GM19043 (cell line): ENCODE results near the gene HSPB9.
"Not testable (repeated sequence)": the region's sequence is repeated elsewhere in the genome, so short reads cannot be mapped to it uniquely, and the experiment has no call there.

ENCODE experiments used
- ATAC-seq: cut with Tn5 transposase; IDR thresholded peaks from one replicate; pipeline ENCODE4 v1.9.1; 2021; ENCODE audit warnings: low read depth; ENCODE audit not compliant: unreplicated experiment

HSPB9 gene

DNA sequence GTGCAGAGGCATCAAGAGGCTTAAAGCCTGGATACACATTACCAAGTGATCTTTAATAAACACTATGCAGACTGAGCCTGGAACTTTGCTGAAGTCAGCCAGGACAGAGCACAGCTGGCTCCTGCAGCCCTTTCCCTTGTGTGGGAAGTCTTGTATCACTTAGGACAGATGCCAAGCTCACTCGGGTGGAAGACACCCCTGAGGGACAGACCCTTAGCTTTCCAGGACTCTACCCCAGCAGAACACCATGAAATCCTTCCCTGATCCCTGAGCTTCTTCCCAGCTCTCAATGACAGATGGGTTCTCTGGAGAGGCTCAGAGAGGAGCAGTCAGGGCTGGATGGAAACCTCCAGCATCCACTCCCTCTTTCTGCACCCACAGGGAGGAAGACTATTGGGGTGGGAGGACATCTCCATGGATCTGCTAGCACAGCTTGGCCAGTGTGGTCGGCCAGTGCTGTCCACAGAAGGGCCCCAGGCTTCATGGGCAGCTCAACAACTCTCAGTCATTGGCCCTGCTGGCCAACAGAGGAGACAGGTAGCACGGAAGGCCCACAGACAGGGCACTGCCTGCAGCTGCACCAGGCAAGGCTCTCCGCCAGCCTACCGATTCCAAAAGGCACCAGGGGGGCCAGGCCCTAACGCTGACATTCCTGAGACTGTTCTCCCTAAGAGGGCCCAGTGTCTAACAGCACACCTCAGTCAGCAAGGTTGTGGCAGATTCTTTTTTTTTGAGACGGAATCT lies 16.3 kb downstream of the HSPB9 start:
- no peak for ATAC-seq

DNA sequence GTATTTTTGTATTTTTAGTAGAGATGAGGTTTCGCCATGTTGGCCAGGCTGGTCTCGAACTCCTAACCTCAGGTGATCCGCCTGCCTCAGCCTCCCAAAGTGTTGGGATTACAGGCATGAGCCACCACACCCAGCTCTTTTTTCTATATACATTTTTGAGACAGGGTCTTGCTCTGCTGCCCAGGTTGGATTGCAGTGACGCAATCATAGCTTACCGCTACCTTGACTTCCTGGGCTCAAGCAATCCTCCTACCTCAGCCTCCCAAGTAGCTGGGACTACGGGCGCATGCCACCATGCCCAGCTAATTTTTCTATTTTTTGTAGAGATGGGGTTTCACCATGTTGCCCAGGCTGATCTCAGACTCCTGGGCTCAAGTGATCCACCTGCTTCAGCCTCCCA lies 18.1 kb downstream of the HSPB9 start:
- ATAC-seq = not testable (repeated sequence)

DNA sequence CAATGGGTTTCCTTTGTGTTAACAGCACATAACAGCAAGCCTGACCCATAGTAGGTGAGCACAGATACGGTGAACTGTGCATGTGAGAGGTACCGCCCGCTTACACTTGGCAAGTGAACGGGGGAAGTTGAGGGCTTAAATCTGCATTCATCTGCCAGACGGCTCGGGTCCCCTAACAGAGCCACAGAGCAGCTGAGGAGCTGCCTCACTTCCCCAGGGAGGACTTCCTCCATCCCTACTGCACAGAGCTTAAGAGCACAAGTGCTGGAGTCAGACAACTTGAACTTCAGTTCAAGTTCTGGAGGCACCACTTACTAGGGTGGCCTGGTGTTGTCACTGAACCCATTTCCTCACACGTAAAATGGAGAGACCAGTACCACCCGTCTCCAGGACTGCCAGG lies 18.8 kb downstream of the HSPB9 start:
- ATAC-seq = no peak

DNA sequence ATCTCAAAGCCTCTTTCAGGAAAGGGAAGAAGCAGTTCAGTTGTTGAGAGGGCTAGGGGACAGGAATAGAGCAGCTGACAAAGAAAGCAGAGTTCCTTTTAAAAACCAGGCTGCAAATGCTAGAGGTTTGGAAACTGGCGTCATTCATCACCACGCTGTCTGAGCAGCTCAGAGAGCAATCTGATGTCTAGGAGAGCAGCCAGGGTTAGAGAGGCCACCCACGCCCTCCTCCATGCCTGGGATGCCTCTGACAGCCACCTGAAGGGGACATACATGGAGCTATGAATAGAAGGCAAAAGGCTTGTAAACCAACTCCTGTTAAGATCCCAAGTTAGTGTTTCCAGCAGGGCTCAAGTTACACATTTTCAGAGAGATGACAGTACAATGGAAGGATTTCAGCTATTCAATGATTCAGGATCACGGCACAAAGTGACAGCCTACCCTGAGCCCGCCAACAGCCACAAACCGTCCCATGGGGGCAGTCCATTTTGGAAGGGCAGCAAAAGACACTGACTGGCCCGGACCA lies 19.8 kb downstream of the HSPB9 start:
- ATAC-seq = no peak

DNA sequence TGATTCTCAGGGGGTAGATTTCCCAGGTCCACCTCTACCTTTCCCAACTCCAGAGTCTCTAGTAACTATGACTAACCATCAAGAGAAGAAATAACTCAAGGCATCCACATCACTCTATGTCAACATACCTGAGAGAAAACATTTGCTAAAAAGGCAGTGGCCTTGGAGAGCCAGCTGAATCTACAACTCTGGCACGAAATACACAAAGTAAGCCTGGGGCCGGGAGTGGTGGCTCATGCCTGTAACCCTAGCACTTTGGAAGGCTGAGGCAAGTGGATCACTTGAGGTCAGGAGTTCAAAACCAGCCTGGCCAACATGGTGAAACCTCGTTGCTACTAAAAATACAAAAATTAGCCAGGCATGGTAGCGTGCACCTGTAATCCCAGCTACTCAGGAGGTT lies 20.5 kb downstream of the HSPB9 start:
- ATAC-seq = not testable (repeated sequence)

DNA sequence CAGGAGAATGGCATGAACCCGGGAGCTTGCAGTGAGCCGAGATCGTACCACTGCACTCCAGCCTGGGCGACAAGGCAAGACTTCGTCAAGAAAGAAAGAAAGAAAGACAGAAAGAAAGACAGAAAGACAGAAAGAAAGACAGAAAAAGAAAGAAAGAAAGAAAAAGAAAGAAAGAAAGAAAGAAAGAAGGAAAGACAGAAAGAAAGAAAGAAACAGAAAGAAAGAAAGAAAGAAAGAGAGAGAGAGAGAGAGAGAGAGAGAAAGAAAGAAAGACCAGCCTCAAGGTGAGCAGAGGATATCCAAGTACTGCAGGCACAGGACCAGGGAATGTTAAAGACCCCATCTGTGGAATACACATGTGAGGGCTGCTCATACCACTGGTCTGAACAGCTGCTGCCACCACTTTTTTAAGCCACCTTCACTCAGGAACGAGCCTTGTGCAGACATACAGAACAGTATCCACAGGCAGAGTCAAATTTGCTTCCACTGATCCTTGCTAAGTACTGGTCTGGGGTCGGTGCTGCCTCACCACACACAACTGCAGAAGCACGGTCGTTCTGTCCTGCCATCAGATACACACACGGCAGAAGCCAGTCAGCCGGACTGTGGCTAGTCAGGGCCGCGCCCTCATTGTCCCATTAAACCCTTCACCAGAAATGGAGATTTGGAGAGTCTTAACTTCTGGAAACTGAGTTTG lies 24.5 kb downstream of the HSPB9 start:
- ATAC-seq = no peak

DNA sequence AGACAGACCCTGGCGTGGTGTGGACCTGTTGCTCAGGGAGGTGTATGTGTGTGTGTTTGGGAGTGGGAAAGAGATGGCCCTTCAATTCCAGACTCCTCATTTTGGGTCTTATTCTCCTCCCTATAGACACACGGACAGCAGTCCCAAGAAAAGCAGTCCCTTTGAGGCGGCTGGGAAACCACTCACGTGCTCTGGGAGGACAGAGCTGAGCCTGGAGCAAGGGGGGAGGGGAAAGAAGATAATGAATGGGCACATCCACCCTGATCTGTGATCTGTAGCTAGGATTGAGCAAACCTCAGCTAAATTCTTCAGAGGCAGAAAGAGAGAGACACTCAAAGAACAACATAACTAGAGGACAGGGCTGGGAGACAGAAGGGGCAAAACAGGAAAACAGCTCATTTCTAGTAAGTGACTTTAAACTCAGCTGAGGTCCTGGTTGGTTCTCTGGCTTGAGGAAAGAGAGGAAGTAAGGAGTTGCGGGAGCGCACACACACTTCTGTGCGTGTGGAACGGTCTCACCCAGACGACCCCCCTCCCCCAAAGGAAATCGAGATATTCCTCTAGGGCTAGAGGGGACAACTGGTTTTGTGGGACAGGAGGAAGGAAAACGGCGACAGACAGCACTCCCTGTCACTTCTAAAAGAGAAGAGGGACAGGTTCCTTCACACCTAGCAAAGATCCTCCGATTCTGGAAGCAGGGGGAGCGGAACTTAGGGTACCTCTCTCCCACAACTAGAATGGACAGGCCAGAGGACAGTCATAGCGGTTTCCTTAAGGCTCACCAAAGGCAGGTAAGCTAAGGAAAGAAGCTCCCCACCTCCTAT lies 31.5 kb downstream of the HSPB9 start:
- ATAC-seq = no peak

DNA sequence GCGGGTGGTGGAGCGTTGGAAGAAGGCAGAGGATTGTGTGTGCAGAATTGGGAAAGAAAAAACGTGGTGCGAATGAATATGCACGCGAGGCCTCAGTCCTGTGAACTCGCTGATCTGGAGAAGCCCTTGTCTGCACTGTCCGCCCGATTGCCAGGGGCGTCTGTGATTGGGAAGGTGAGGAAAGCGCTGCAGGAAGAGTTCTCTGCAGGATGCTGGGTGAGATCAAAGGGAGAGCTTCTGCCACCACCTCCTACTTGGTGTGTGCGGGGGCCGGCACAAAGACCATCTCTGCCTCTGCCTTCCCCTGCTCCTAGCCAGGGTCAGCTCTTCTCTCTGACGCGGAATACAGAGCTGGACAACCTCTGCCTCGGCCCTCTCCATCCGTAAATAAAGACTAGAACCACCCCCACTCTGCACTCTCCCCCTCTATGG lies 33.0 kb downstream of the HSPB9 start:
- no peak for ATAC-seq

DNA sequence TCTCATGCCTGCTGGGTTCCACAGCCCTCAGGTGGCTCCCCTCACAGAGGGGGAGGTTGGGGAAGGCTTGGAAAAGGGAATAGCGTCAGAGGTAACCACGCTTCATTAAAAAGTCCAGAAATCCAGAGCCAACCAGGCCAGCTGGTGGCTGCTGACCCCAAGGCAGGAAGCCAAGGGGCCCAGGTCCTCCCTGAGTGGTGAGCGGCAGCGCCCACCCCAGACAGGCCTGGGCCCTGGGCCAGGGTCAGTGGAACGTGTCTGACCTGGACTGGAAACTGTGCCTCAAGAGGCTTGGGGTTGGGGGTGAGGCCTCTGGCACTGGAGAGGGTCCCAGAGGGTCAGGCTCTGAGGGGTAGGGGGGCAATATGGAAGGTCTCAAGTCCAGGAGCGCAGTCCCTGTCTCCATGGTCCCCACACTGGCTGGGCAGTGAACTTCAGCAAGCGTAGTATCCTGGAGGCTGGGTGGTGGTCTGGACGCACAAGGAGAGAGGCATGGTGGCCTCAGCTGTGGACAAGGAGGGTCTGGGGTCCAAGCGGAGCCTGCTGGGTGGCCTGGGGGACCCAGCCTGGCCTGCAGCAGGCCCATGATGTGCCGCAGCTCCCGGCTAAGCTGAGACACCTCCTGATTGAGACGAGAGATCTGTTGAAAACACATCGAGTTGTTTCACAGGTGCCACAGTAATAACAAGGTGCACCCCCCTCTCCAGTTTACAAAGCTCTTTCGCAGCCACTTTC lies 37.4 kb downstream of the HSPB9 start:
- ATAC-seq = no peak

DNA sequence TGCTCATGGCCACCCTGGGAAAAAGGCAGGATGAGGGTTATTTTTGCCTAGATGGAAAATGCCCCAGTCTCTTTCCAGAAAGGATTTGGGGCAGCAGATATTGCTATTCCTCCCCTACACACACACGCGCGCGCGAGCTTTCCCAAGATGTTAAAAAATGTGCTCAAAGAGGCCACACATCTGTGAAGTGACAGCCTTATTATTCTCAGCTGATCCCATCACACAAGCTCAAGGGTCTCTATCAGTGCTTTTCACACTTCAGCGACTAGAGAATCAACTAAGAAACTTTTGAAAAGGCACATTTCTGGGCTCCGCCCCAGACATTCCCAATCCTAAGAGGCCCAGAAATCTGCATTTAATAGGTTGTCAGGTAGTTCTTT lies 37.9 kb downstream of the HSPB9 start:
- ATAC-seq = no peak

DNA sequence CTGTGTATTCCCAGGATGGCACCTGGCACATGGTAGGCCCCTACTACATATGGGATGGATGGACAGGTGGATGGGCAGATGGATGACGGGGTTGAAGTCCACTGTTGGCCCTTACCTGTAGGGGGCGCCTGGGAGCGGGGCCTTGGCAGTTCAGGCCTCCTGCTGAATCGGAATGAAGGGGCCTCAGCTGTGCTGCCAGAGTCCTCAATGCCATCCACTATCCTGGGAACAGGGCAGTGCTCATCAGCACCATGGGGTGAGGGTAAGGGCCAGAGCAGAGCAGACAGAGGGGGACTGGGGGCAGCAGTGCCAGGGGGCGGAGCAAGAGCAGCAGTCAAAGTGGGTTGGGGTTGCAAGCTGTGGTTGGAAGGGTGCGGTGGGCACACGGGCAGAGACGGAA lies 40.5 kb downstream of the HSPB9 start:
- no peak for ATAC-seq

DNA sequence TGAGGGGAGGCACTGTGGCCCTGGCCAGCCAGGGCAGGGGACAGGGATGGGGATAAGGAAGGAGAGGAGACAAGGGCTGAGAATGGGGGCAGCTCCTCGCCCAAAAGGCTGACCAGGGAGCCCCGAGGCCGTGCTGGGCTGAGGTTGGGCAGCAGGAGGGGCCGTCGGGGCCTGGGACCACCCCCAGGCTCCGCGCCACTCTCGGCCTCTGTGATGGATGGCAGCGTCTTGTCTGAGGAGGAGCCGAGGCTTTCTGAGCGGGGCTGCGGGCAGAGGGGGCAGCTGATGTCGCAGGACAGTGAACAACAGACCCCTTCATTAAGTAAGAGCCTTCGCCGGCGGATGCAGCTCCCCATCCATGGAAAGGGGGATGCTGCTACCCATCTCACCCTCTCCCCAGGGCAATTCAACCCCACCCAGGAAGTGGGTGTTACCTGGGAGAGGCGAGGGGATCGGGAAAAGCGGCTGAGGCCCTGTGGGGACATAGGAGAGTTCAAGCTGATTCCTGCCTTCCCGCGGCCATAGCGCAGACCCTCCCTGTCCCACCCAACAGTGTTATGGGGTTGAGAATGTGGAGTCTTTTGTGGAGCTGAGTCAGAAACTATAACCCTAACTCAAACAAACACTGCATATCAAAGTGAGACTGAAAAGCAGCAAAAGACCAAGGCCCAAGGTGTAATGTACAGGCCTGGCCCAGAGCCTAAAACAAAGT lies 41.2 kb downstream of the HSPB9 start:
- ATAC-seq = no peak

DNA sequence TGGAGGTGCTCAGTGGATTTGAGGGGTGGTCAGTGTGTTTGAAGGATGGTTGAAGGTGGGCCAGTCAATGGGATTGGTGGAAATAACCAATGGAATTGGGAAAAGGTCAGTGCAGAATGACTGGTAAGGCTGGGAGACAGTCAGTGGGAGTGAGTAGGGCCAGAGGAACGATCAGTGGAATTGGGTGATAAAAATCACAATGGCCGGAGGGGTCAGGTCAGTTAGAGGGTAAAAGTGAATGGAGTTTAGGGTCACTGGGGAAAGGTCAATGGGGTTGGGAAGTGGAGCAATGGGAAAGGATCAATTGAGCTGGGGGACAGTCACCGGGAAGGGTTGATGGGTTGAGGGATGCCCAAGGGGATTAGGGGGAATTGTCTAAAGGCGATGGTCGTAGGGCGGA lies 43.1 kb downstream of the HSPB9 start:
- ATAC-seq = no peak

DNA sequence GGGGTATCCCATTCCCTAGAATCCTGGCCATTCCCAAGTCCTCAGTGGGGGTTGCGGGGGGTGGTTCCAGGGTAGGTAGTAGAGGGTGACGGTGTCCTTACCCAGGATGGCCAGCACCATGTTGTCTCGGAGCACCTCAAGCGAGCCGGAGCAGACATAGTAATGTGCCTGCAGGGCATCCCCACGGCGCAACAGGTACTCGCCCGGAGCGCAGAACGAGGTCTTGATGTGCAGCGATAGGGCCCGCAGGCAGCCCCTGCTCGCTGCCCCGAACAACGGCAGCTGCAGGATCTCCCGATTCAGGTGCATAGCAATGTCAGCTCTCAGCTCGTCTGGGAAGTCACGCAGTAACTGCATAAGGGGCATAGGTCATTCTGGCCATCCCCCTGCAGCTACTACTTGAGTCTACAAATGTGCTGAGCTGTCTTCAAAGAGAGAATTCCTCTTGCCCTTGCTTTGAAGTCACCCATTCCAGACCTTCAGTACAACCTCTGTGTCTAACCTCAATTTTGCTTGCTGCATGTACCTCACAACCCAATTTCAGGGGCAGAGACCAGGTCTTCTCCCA lies 43.7 kb downstream of the HSPB9 start:
- no peak for ATAC-seq

DNA sequence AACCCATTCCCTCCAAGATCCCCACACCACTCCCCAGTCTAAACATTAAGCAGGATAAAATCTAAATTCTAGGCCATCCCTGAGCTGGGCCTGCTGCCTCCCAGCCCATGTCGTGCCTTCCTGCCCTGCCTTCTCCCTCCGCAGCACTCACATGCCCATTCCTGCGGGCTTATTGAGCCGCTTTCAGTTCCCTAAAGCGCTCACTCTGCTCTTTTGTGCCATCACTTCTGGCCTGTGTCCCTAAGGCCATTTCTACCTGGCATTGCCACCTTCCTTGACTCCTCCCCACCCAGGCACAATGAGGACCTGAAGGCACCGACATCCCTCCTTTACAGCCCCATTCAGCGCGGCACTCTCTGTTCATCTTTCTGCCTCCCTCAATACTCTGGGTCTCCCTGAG lies 45.2 kb downstream of the HSPB9 start:
- ATAC-seq = no peak

DNA sequence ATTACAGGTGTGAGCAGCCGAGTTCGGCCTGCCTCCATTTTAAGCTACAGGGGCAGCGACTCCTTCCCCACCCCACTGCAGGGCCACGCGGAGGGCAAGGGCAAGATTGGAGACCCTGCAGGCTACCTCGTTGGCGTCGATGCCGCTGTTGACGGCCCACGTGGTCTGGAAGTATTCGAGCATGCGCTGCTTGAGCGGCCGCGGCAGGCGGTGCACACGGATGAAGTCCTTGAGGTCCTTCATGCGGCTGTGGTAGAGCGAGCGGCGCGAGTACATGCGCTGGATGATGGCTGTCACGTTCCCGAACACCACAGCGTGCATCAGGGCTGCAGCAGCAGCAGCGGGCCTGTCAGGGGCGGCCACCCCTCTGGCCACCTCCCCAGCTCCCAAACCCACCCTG lies 46.7 kb downstream of the HSPB9 start:
- no peak for ATAC-seq

DNA sequence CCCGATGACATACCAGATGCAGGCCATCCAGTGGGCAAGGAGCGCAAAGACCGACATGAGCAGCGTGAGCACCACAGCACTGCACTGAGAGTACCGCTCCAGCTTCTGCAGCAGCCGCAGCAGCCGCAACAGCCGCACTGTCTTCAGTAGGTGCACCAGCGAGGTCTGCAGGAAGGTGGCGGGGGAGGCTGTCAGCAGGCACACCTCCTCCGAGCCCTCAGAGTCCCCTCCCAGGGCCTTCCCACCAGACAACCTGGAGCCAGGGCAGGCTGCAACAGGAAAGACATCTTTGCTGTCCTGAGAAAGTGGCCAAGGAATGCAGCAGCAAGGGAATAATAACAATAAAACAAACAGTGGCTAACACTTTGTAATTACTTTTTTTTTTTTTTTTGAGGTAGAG lies 49.2 kb downstream of the HSPB9 start:
- no peak for ATAC-seq
